ENCODE results near the gene IQCN.

Gene IQCN

GRCh38 chr19:18274219-18274780 is at the start of gene IQCN:
TSS of gene IQCN (minus strand) at chr19:18274452. CDS start at chr19:18269478, 4,974 bp downstream.
- no peak for DNase-seq (ENCODE audit: low read depth in 2 of 2)

GRCh38 chr19:18322759-18323460 is 48.7 kb upstream of the IQCN start, which contains the start of gene LSM4:
TSS of gene LSM4 (minus strand) at chr19:18323076. CDS start at chr19:18323020, 56 bp downstream.
- peak; percentile 99 to 100 for DNase-seq (ENCODE audit: low read depth in 2 of 2)

GRCh38 chr19:18322318-18322758 is 48.1 kb upstream of the IQCN start:
- DNase-seq (ENCODE audit: low read depth in 2 of 2) = no peak

- DNase-seq (ENCODE audit: low read depth in 2 of 2) = no peak
Observed at GRCh38 chr19:18321734-18322102, 47.5 kb upstream of the IQCN start.

- DNase-seq (ENCODE audit: low read depth in 2 of 2) = no peak
Observed at GRCh38 chr19:18320865-18321733, 46.8 kb upstream of the IQCN start.

- no peak for DNase-seq (ENCODE audit: low read depth in 2 of 2)
Observed at GRCh38 chr19:18319591-18320135, 45.4 kb upstream of the IQCN start.

GRCh38 chr19:18317961-18318800 is 43.9 kb upstream of the IQCN start:
- peak in 1 of 2 donors; percentile 42 for DNase-seq (ENCODE audit: low read depth in 2 of 2)

- no peak for DNase-seq (ENCODE audit: low read depth in 2 of 2)
Observed at GRCh38 chr19:18313398-18313797, 39.1 kb upstream of the IQCN start.

- no peak for DNase-seq (ENCODE audit: low read depth in 2 of 2)
Observed at GRCh38 chr19:18312092-18312534, 37.9 kb upstream of the IQCN start.

- no peak for DNase-seq (ENCODE audit: low read depth in 2 of 2)
Observed at GRCh38 chr19:18311502-18312091, 37.3 kb upstream of the IQCN start.

- no peak for DNase-seq (ENCODE audit: low read depth in 2 of 2)
Observed at GRCh38 chr19:18310966-18311365, 36.7 kb upstream of the IQCN start.

- no peak for DNase-seq (ENCODE audit: low read depth in 2 of 2)
Observed at GRCh38 chr19:18310118-18310909, 36.1 kb upstream of the IQCN start.

- DNase-seq (ENCODE audit: low read depth in 2 of 2) = no peak
Observed at GRCh38 chr19:18309525-18310064, 35.3 kb upstream of the IQCN start.

- DNase-seq (ENCODE audit: low read depth in 2 of 2) = no peak
Observed at GRCh38 chr19:18308948-18309325, 34.7 kb upstream of the IQCN start.

GRCh38 chr19:18308051-18308947 is 34.0 kb upstream of the IQCN start:
- DNase-seq (ENCODE audit: low read depth in 2 of 2) = no peak

- DNase-seq (ENCODE audit: low read depth in 2 of 2) = no peak
Observed at GRCh38 chr19:18307271-18307681, 33.0 kb upstream of the IQCN start.

- DNase-seq (ENCODE audit: low read depth in 2 of 2) = no peak
Observed at GRCh38 chr19:18306888-18307260, 32.6 kb upstream of the IQCN start.

- no peak for DNase-seq (ENCODE audit: low read depth in 2 of 2)
Observed at GRCh38 chr19:18306209-18306887, 32.1 kb upstream of the IQCN start.

Data from stimulated activated CD8-positive, alpha-beta memory T cell treated with anti-CD3 and anti-CD28 coated beads, Interleukin-15, amount 100 ng/mL, for 48 hours (primary cell).